Glomerular visceral epithelial cell (primary cell): ENCODE results near the gene ST3GAL4.
"Not testable (repeated sequence)": the region's sequence is repeated elsewhere in the genome, so short reads cannot be mapped to it uniquely, and the experiment has no call there.

Experiments
- DNase-seq: peaks from one replicate; pipeline ENCODE4 v3.0.0-alpha.2; 2016; ENCODE audit errors: extremely low spot score

The ST3GAL4 gene

DNA sequence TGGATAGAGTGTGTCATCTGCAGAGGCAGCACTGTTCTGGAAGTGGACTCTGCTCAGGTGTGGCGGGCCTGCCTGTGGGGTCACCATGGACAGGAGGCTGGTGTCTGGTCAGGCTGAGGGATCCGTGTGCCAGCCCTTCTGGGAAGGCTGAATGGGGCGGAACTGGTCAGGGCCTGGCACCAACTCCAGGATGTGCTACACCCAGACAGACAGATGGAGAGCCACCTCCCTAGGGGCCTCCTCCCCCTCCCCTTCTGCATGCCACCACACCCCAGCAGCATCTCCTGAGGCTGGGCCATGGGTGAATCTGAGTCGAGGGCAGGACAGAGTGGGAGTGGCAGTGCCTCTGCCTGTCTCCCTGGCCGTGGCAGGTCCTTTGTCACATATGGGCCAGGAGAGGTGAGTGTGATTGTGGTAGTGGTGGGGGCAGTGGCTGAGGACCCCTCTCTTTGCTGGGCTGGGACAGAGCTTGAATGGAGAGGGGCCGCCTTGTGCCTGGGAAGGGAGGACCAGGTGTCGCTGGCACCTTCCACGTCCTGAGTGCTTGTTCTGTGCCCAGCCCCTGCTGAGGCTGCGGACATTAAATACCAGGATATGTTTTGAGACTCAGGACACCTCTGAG, 29.1 kb downstream of the ST3GAL4 start:
- no peak for DNase-seq

DNA sequence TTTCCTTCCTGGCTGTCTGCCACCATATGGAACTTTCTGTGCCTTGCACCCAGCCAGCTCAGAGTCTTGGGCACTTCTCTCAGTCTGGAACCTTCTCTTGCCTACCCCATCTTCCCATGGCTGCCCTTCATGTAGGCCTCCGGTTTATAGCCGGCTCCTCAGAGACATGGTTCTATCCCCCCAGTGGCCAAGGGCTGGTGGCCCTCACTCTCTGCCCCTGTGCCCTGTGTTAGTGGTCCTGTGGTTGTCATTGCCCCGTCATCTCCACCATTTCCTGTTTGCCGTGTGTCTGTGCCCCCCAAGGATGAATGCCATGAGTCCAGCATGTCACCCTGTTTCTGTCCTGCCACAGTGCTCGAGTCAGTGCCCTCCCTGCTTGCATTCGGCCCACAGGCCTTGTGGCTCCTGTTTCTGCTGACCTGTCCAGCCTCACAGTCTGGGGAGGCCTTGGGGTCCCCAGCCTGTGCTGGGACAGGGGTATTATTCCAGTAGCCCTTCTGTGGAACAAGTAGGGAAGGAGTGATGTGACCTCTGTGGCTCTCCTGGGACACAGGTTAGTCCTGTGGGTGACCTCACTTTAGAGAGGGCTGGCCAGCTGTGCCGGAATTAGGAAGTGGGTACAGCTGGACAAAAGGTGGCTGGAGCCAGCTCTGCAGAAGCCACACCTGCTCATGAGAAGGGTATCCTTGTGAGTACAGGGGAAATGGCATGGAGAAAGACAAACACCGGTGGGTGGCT, 30.7 kb downstream of the ST3GAL4 start:
- DNase-seq, result no peak

DNA sequence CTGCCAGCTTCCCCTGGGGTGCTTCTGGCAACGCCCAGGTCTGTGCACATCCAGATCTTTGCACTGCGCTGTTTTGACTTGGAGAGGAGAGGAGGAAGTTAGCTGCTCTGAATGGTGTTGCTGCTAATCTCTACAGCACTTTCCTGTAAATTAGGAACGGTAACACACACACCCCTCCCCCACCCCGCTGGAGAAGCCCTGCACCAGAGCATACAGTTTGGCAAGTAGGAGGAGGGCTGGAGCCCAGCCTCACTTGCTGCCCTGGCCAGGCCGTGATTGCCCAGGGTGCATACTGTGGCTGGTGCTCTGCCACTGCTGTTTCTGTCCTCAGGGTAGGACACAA, 31.2 kb downstream of the ST3GAL4 start:
- DNase-seq, result not testable (repeated sequence)

DNA sequence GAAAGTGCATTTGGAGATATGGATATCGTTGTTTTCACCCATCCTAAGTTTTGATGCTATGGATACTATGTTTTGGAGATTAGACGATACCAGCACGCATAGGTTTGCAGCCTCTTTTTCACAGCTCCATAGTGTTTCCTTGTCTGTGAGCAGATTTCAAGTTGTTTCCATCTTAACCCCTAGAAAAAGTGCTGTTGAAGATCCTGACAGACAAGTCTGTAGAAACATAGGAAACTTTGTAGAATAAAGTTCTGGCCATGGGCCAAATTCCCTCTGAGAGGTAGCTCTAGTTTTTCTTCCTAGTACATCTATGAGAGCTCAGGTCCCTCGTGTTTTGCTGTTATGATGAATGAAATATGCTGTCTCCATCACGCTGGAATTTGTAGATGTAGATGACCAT, 32.4 kb downstream of the ST3GAL4 start:
- no peak for DNase-seq

DNA sequence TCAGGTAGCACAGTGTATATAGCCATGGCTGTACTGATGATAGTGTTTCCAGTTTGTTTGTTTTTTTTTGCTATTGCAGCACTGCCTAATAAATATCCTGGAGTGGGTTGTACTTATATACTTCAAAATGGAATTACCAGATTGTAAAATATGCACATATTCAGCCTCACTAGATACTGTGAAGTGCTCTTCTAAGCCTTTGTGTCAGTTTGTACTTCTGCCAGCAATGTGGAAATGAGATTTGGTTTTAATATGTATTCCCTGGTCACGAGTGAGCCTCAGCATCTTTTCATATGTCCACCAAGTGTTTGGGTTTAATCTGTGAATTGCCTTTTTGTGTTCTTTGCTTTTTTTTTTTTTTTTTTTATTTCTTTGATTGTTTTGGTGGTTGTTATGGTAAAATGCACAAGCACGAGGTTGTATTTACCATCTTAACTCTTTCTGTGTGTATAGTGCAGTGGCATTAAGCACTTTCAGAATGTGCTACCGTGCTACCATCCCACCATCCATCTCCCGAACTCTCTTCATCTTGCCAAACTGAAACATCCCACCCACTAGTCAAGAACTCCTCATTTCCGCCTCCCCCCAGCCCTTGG, 34.9 kb downstream of the ST3GAL4 start:
- DNase-seq, result no peak

DNA sequence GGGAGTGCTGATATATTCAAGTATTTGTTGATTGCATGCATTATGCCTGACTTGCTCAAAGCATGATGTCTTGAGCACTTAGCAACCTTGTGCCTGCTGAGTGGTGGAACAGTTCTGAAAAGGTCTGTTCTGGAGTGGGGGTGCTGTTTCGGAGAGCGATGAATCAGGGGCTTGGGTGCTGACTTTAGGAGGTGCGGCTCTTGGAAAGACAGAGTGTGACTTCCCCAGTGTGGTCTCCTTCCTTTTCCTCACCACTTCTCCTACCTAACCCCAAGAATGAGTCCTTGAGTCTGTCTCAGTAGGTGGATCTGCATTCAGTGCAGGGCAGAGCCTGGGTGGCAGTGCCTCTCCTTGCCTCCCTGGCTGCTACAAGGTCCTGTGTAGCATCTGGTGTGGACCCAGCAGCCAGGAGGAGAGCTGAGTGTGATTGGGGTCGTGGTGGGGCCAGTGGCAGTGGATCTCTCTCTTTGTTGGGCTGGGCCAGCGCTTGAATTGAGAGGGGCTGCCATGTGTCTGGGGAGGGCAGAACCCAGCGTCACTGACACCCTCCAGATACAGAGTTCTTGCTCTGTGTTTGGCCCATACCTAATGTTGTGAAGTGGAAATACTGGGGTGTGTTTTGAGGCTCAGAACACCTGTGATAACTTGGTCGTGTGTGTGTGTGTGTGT, 35.9 kb downstream of the ST3GAL4 start:
- no peak for DNase-seq

DNA sequence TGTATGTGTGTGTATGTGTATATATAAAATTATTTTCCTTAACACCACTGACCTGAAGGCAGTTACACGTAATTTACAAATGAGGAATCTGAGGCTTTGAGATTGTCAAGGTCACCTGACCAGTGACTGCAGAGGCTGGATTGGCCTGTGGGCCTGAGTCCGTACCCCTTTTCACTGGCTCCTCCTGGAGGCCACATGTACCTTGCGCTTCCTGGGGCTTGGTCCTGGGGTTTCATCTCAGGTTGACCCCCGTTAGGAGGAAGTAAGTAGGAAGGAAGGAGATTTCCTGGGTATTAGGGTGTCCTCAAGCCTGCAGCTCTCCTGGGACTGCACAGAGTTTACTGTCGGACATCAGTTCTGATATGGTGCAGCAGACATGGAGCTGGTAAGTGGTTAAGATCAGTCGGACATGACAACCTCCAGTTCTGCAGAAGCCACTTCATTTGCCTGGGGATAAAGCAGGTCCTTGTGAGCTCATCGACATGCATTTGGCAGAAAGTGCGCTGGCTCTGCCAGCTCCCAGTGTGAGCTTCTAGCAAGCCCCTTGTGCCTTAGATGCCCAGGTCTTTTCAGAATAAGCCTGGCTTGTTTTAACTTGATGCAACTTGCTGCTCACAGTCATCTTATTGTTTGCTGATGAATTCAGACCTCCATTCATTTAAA, 36.6 kb downstream of the ST3GAL4 start:
- no peak for DNase-seq

DNA sequence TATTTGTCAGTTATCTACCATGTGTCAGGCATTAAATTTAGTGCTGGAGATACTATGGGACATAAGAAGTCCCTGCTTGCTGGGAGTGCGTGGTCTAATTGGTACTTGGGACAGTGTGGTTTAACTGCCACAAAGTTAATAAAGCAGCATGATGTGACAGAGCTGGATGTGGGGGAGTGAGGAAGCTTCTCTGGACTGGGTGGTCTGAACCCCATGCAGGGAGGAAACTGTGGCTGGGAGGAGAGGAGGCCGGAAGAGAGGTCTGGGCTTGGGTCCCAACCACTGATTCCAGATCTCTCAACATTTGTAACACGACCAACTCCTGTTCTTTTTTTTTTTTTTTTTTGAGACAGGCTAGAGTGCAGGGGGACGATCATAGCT, 37.1 kb downstream of the ST3GAL4 start:
- DNase-seq, result no peak

DNA sequence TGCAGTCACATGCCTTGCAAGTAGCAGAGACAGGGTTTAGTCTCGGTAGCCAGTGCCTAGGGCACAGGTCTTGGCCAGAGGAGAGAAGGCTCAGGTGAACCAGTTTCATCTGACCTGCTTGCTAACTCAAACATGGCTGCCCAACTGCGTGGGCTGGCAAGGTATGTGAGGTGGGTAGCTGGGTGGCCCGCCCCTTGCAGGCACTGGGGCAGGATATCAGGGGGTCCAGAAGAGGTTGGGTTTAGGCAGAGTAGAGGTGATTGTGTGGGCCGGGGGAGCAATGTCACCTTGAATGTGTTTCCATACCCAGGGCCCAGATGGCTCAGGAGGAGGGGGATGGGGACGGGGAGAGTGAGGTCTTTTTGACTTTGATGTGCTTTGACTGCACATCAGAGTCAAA, 37.7 kb downstream of the ST3GAL4 start:
- no peak for DNase-seq

DNA sequence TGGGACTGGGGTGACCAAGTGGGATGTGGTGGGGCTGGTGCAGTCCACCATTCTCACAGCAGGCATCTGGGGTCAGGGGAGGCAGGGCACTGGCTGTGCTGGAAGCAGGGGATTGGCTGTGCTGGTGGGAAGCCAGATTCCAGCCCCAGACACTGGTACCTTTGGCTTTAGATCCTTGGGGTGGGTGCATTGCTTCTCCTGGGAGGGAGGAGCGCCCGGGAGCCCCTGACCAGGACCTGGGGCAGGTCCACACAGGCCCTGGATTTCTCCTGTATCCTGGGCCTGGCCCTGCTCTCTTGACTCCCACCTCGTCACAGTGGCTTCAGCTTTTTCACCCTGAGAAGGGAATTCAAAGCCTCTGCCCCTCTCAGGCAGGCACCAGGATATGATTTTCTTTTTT, 38.5 kb downstream of the ST3GAL4 start:
- no peak for DNase-seq

DNA sequence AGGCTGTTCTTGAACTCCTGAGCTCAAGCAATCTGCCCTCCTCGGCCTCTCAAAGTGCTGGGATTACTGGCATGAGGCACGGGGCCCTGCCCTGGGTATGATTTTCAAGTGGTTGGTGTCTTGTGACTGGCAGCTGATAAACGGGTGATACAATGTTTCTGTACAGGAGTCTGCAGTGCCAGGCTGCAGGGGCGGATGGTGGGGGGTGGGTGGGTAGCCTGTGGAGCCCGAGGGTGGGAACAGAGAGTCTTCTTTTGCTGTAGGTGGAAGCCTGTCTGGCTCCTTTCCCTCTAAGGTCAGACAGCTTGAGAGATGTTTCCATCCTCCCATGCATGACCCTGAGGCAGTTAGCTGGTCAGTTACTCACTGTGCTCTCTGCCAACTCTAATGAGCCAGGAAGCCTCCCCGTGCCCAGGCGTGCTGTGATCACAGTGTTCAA, 39.2 kb downstream of the ST3GAL4 start:
- DNase-seq, result peak; percentile 44

DNA sequence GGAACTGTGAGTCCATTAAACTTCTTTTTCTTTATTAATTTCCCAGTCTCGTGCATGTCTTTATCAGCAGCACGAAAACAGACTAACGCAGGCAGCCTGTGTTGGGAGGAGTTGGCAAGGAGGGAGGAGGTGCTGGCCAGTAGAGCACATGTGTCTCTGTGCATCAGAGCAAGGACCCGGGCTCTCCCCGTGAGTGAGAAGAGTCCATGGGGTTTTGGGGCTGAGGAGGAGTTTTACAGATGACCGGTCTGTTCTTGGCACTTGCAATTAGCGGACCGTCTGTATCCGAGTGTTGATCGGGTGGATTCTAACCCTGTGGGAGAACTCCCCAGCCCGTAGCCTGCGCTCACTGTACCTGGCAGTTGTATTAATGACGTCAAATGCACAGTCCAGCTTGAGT, 40.3 kb downstream of the ST3GAL4 start:
- DNase-seq, result not testable (repeated sequence)

DNA sequence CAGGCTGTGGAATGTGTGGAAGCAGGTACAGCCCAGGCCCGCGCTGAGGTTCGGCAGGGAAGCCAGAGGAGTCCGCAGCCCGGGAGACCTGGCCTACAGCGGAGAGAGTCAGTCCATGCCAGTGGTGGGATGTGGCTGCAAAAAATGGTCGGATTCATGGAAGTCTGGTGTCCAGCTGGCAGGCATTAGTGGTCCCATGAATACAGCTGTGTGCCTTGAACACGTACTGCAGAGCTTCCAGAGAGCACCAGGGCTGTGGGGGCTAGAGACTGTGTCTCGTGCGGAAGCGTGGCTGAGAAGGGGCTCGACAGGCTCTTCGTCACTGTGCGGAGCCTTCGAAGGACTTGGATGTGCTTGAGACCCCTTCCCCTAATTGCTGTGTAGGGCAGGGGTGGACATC, 40.8 kb downstream of the ST3GAL4 start:
- not testable (repeated sequence) for DNase-seq

DNA sequence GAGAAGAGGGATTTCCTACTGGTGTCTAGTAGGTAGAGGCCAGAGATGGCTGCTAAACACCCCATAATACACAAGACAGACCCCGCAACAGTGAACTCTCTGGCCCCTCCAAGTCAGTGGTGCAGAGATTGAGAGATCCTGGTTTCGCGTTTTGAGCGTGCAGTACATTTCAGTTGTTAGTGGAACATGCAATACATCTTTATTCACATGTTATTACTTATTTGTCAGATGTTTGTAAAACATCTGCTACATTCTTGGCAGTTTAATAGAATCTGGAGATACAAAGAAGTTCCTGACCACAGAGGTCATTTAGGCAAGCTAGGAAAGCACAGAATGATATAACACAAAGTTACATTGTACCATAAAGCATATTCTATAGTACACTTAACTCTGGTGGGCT, 41.5 kb downstream of the ST3GAL4 start:
- no peak for DNase-seq

DNA sequence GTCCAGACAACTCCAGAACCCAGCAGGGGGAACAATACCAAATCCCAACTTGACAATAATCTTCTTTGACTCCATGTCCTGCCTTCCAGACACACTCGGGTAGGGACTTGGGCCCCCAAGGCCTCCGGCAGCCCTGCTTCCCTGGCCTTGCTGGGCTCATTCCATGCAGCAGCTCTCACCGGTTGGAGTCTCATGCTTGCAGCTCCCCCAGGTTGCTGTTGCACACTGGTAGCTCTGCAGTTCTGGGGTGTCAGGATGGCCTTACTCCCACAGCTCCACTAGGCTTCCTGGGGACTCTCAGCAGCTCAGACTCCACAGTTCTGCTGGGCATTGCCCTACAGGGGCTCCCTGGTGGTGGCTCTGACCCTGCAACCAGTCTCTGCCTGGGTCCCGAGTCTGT, 42.8 kb downstream of the ST3GAL4 start:
- DNase-seq, result no peak

DNA sequence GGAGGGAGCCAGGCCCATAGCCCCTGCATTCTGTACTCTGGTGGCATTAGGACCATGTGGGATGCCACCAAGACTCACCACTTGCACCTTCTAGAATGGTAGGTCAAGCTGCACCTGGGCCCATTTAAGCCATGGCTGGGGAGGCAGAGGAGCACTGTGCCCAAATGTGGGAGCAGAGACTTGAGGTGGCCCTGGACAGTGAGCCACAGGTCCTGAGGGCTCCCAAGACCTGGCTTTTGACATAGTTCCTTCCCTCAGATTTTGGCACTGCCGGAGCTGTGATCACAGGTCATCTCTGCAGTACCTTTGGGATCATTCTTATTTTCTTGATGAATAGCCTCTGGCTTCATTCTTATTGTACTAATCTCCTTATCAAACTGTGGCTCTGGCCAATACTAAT, 43.2 kb downstream of the ST3GAL4 start:
- DNase-seq, result no peak

DNA sequence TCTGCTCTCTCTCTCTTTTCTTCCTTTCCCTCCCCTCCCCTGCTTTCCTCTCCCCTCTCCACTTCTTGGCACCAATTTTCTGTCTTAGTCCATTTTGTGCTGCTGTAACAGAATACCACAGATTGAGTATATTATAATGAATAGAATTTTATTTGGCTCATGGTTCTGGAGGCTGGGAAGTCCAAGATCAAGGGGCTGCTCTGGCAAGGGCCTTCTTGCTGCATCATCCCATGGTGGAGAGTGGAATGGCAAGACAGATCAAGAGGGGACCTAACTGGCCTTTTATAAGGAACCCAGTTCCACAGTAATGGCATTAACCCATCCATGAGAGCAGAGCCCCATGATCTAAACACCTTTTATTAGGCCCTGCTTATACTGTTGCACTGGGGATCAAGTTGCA, 44.5 kb downstream of the ST3GAL4 start:
- no peak for DNase-seq

DNA sequence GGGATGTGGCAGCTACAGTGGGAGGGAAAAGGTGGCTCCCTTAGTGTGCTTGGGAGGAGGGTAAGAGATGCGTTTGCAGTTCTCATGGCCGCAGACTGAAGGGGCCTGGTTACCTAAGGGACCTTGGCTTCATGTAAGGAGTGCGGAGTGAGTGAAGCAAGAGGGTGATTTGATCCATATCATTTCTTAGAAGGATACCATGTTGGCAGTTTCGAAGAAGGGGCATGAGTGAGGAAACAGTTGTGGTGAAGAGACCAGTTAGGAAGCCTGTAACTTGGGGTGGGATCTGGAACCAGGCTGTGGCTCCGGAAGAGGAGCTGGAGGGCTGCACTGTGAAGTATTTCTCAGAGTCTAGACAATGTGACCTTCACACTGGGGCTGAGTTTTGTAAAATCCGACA, 45.0 kb downstream of the ST3GAL4 start:
- DNase-seq, result no peak

DNA sequence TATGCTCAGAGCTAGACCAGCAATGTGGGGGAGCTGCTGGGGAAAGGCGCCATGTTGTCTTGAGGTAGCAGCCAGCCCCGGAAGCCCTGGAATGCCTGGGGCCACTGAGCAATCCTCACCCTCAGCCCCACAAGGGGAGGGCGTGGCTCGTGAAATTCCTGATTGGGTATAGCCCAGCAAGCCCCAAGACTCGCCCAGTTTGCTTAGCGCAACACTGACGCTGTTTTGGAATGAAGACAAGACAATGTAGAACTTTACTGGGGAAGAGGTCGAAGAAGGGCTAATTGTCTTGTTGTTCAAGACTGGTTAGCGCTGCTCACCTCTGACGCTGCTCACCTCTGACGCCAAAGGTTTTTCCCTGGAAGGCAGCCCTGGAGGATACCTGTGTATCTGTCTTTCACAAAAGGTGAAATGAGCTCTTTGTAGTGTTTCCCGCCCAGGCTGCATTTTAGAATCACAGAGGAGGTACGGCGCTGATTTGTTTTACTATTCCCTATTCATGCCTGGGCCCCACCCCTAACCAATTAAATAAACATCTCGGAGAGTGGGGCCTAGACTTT, 47.6 kb downstream of the ST3GAL4 start:
- DNase-seq, result no peak

DNA sequence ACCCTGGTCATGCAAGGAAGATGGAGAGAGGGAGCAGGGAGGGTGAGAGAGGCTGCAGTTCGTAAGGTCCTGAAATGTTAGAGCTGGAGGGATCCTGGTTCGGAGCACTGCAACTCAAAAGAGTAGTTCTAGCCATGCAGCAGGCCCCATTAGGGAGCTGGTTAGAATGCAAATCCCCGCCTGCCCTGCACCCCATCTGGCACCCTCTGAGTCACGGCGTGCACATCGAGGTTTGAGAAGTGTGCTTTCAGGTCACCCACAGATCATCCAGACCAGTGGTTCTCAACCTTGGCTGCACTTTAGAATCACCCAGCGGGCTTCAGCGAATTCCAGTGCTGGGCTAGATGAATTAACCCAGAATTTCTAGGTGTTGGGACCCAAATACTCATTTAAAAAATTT, 48.2 kb downstream of the ST3GAL4 start:
- DNase-seq, result peak; percentile 56

DNA sequence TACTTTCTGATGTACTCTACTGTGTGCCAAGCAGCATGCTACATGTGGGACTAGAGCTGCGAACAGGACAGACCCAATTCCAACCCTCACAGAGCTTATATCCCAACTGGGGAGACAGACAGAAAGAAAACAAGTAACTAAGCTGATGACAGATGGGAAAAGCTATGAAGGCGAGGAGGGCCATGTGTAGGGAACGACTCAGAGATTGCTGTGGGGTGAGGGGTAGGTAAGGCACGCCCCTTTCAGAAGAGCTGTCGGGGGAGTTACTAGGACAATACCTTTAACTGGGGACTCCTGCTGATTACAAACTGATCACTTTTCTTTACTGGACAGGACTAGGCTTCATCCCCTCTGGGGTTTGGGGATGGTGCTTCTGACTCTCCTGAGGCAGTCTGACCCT, 48.9 kb downstream of the ST3GAL4 start:
- no peak for DNase-seq

DNA sequence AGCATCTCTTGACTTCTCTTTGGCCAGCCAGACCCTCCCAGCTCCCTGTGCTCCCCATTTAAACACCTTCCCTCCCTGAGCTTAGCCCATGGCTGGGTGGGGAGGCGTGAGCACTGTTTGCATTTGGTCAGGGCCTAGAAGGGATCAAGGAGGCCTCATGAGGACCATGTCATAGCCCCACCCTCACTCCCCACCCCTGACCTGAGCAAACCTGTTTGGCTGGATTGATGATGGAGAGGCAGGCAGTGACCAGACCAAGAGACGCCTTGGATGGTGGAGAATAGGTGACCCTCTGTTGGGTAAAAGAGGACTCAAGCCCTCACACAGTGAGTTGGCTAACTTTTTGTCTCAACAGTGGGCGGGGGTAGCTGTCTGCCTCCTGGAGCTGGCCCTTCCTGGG, 49.9 kb downstream of the ST3GAL4 start:
- no peak for DNase-seq
